ENCODE measurements around the gene SPRN.
"Not testable (repeated sequence)": the region's sequence is repeated elsewhere in the genome, so short reads cannot be mapped to it uniquely, and the experiment has no call there.

SPRN gene

GRCh38 chr10:133448120-133448519 lies 23.7 kb upstream of the SPRN start:
- Mint-ChIP-seq H3K4me1 (ENCODE audit: low read depth) (no peaks in the 10 kb centered on the region), H3K4me3 (no peak overlapping the region), H3K27ac (no peak overlapping the region), H3K27me3 (ENCODE audit: low read depth) (no peaks in the 10 kb centered on the region), H3K36me3 (ENCODE audit: low read depth) (peaks cover 14% of the 10 kb centered on the region), H3K9me3 (peaks cover 39% of the 10 kb centered on the region)

GRCh38 chr10:133446979-133447378 lies 22.6 kb upstream of the SPRN start:
- H3K27me3 Mint-ChIP-seq (ENCODE audit: low read depth) = no peaks in the 10 kb centered on the region
- peaks cover 14% of the 10 kb centered on the region for H3K36me3 Mint-ChIP-seq (ENCODE audit: low read depth)
- peaks cover 39% of the 10 kb centered on the region for H3K9me3 Mint-ChIP-seq
- no peak overlapping the region for H3K27ac Mint-ChIP-seq
- H3K4me3 Mint-ChIP-seq = no peak overlapping the region
- H3K4me1 Mint-ChIP-seq (ENCODE audit: low read depth) = peaks cover 7% of the 10 kb centered on the region

GRCh38 chr10:133445751-133446708 lies 21.6 kb upstream of the SPRN start:
- H3K27me3 Mint-ChIP-seq (ENCODE audit: low read depth) = no peaks in the 10 kb centered on the region
- peaks cover 39% of the 10 kb centered on the region for H3K9me3 Mint-ChIP-seq
- no peak overlapping the region for H3K27ac Mint-ChIP-seq
- no peak overlapping the region for H3K4me3 Mint-ChIP-seq
- peaks cover 7% of the 10 kb centered on the region for H3K4me1 Mint-ChIP-seq (ENCODE audit: low read depth)
- H3K36me3 Mint-ChIP-seq (ENCODE audit: low read depth) = peaks cover 14% of the 10 kb centered on the region

- no peak overlapping the region for H3K4me3 Mint-ChIP-seq
- H3K9me3 Mint-ChIP-seq = peaks cover 39% of the 10 kb centered on the region
- H3K4me1 Mint-ChIP-seq (ENCODE audit: low read depth) = peaks cover 7% of the 10 kb centered on the region
- peaks cover 14% of the 10 kb centered on the region for H3K36me3 Mint-ChIP-seq (ENCODE audit: low read depth)
- H3K27me3 Mint-ChIP-seq (ENCODE audit: low read depth) = no peaks in the 10 kb centered on the region
- H3K27ac Mint-ChIP-seq = no peak overlapping the region
Observed at GRCh38 chr10:133445268-133445732, 20.9 kb upstream of the SPRN start.

GRCh38 chr10:133444342-133445267 lies 20.2 kb upstream of the SPRN start:
- Mint-ChIP-seq H3K9me3 (peaks cover 39% of the 10 kb centered on the region), H3K27ac (no peak overlapping the region)

GRCh38 chr10:133442967-133443924 lies 18.8 kb upstream of the SPRN start:
- H3K4me3 Mint-ChIP-seq = no peak overlapping the region
- H3K27ac Mint-ChIP-seq = no peak overlapping the region
- H3K36me3 Mint-ChIP-seq (ENCODE audit: low read depth) = peaks cover 14% of the 10 kb centered on the region
- H3K27me3 Mint-ChIP-seq (ENCODE audit: low read depth) = no peaks in the 10 kb centered on the region
- peaks cover 26% of the 10 kb centered on the region for H3K9me3 Mint-ChIP-seq
- H3K4me1 Mint-ChIP-seq (ENCODE audit: low read depth) = peaks cover 9% of the 10 kb centered on the region

More at GRCh38 chr10:133444342-133445267, 20.2 kb upstream of the SPRN start:
- no peaks in the 10 kb centered on the region for H3K27me3 Mint-ChIP-seq (ENCODE audit: low read depth)
- H3K4me3 Mint-ChIP-seq = no peak overlapping the region
- H3K36me3 Mint-ChIP-seq (ENCODE audit: low read depth) = peaks cover 14% of the 10 kb centered on the region
- H3K4me1 Mint-ChIP-seq (ENCODE audit: low read depth) = peaks cover 7% of the 10 kb centered on the region

GRCh38 chr10:133442191-133442966 lies 18.0 kb upstream of the SPRN start:
- Mint-ChIP-seq H3K4me3 (no peak overlapping the region), H3K27me3 (ENCODE audit: low read depth) (no peaks in the 10 kb centered on the region), H3K4me1 (ENCODE audit: low read depth) (peaks cover 9% of the 10 kb centered on the region), H3K36me3 (ENCODE audit: low read depth) (peaks cover 6% of the 10 kb centered on the region), H3K9me3 (peaks cover 17% of the 10 kb centered on the region), H3K27ac (no peak overlapping the region)

- no peak overlapping the region for H3K27ac Mint-ChIP-seq
- H3K4me1 Mint-ChIP-seq (ENCODE audit: low read depth) = peaks cover 9% of the 10 kb centered on the region
Observed at GRCh38 chr10:133441780-133442179, 17.4 kb upstream of the SPRN start.

GRCh38 chr10:133441356-133441755 lies 16.9 kb upstream of the SPRN start:
- not testable (repeated sequence) for H3K4me3 Mint-ChIP-seq; H3K27me3 Mint-ChIP-seq (ENCODE audit: low read depth); H3K9me3 Mint-ChIP-seq; H3K27ac Mint-ChIP-seq; H3K4me1 Mint-ChIP-seq (ENCODE audit: low read depth); H3K36me3 Mint-ChIP-seq (ENCODE audit: low read depth)

More at GRCh38 chr10:133441780-133442179, 17.4 kb upstream of the SPRN start:
- Mint-ChIP-seq H3K4me3 (no peak overlapping the region), H3K9me3 (peaks cover 12% of the 10 kb centered on the region), H3K36me3 (ENCODE audit: low read depth) (peaks cover 5% of the 10 kb centered on the region), H3K27me3 (ENCODE audit: low read depth) (peaks cover under 1% of the 10 kb centered on the region)

- Mint-ChIP-seq H3K27me3 (ENCODE audit: low read depth) (peaks cover 6% of the 10 kb centered on the region), H3K4me1 (ENCODE audit: low read depth) (peaks cover 9% of the 10 kb centered on the region), H3K9me3 (peaks cover 9% of the 10 kb centered on the region), H3K27ac (no peak overlapping the region), H3K36me3 (ENCODE audit: low read depth) (peaks cover 3% of the 10 kb centered on the region), H3K4me3 (no peak overlapping the region)
Observed at GRCh38 chr10:133440633-133441285, 16.3 kb upstream of the SPRN start.

- H3K4me3 Mint-ChIP-seq = no peak overlapping the region
- no peak overlapping the region for H3K27ac Mint-ChIP-seq
- H3K9me3 Mint-ChIP-seq = no peaks in the 10 kb centered on the region
- H3K27me3 Mint-ChIP-seq (ENCODE audit: low read depth) = peaks cover 6% of the 10 kb centered on the region
- peaks cover 9% of the 10 kb centered on the region for H3K4me1 Mint-ChIP-seq (ENCODE audit: low read depth)
- no peaks in the 10 kb centered on the region for H3K36me3 Mint-ChIP-seq (ENCODE audit: low read depth)
Observed at GRCh38 chr10:133439517-133440461, 15.4 kb upstream of the SPRN start.

- no peaks in the 10 kb centered on the region for H3K9me3 Mint-ChIP-seq
- H3K27ac Mint-ChIP-seq = no peak overlapping the region
- no peak overlapping the region for H3K4me3 Mint-ChIP-seq
- peaks cover 6% of the 10 kb centered on the region for H3K27me3 Mint-ChIP-seq (ENCODE audit: low read depth)
- peaks cover 9% of the 10 kb centered on the region for H3K4me1 Mint-ChIP-seq (ENCODE audit: low read depth)
- no peaks in the 10 kb centered on the region for H3K36me3 Mint-ChIP-seq (ENCODE audit: low read depth)
Observed at GRCh38 chr10:133438711-133439273, 14.4 kb upstream of the SPRN start.
